ENCODE measurements around the gene IRS1. TPM values are rescaled to one million over a fixed set of nuclear protein-coding genes. Genes with fewer than 3 reads are reported as not detected.

IRS1 gene
- total RNA-seq, 1 donor from 2014 or later, result 3.2 TPM

DNA sequence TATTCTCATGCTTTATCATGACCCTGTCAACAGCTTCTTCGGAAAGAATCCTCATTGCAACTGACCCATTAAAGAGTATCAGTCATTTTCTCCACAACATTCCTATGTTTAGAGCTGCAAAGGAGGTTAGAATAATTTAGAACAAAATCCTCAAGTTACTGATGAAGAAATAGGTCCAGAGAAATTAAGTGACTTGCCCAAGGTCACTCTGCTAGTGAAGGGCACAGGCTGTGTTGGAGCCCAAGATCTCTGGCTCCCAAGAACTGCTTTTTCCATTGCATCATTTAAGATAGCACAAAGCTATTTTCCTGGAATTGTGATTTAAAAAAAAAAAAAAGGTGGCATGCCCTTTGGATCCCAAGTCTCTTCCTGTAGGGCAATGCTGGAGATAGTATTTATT is 9.6 kb downstream of the IRS1 start:
- Mint-ChIP-seq H3K36me3 (ENCODE audit: low read depth) (peaks cover 4% of the 10 kb centered on the region), H3K4me1 (peaks cover 34% of the 10 kb centered on the region), H3K27me3 (no peaks in the 10 kb centered on the region), H3K27ac (peak overlapping the region; percentile 46), H3K4me3 (peak overlapping the region; percentile 24), H3K9me3 (no peaks in the 10 kb centered on the region)
- CTCF ChIA-PET, result interaction anchor here (0.9 to 4.6 kb wide), 4 partner anchors 9 to 901 kb away, joined by 3 to 21 read pairs (median 4); partner anchors contain the start of gene IRS1
- ATAC-seq (ENCODE audit: low read depth), result no peak
- no peak for DNase-seq
- intact Hi-C loops (cut with micrococcal nuclease), result loop anchor here (5.0 kb wide), 2 partner anchors 1833 to 1848 kb away; no protein-coding TSS in a partner anchor
- no peak for TF ChIP-seq CTCF (IDR thresholded peaks at IDR 0.05)
- POLR2A ChIA-PET, result interaction anchor here (0.6 to 4.7 kb wide), 8 partner anchors 9 to 1017 kb away, joined by 3 to 31 read pairs (median 5); partner anchors contain the start of genes IRS1 and RHBDD1

DNA sequence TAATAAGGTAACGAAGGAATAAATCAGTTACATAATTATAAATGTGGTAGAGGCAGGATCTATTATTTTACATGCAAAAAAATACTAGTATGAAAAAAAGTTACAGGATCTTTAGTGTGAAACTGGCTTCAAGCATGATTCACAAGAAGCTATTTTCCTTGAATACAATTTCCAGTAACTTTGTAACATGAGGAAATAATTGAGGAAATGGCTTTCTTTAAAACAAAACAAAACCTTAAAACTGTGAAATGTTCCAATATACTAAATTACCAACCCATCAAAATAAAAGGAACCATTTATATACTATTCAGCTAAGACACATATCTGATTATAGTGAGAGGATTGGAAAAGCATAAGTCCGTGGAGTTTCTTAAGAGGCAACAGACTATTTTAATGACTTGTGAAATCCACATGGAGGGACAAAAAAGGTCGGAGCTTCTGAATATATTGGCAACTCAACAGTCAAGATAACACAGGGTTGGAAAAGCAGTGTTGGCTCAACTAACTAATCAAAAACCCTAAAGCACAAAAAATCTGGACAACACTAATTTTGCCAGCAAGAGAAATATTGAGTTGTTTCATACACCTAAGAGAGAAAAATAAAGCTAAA is 10.6 kb downstream of the IRS1 start:
- ChIA-PET POLR2A (interaction anchor here (0.8 to 4.7 kb wide), 5 partner anchors 10 to 116 kb away, joined by 3 to 31 read pairs (median 7); partner anchors contain the start of genes IRS1 and RHBDD1), CTCF (interaction anchor here (4.6 kb wide), 1 partner anchor 11 kb away, joined by 21 read pairs; the partner anchor contains the start of gene IRS1)
- ATAC-seq (ENCODE audit: low read depth) (no peak), DNase-seq (no peak)
- Mint-ChIP-seq H3K9me3 (no peaks in the 10 kb centered on the region), H3K36me3 (ENCODE audit: low read depth) (peaks cover 4% of the 10 kb centered on the region), H3K4me3 (no peak overlapping the region), H3K4me1 (peaks cover 25% of the 10 kb centered on the region), H3K27ac (no peak overlapping the region), H3K27me3 (no peaks in the 10 kb centered on the region)
- intact Hi-C loops (cut with micrococcal nuclease), result no loop called here
- no peak for TF ChIP-seq CTCF (IDR thresholded peaks at IDR 0.05)

GRCh38 chr2:226788064-226788463 is 11.6 kb downstream of the IRS1 start:
- intact Hi-C loops (cut with micrococcal nuclease), result no loop called here
- TF ChIP-seq CTCF (IDR thresholded peaks at IDR 0.05), result no peak
- H3K36me3 Mint-ChIP-seq (ENCODE audit: low read depth), result peaks cover 4% of the 10 kb centered on the region
- no peak for DNase-seq
- no peaks in the 10 kb centered on the region for H3K9me3 Mint-ChIP-seq
- H3K4me3 Mint-ChIP-seq, result no peak overlapping the region
- peaks cover 19% of the 10 kb centered on the region for H3K4me1 Mint-ChIP-seq
- H3K27ac Mint-ChIP-seq, result no peak overlapping the region
- ChIA-PET CTCF (interaction anchor here (4.6 kb wide), 1 partner anchor 11 kb away, joined by 21 read pairs; the partner anchor contains the start of gene IRS1), POLR2A (interaction anchor here (0.8 to 1.5 kb wide), 2 partner anchors 11 to 15 kb away, joined by 7 read pairs; no protein-coding TSS in a partner anchor)
- no peak for ATAC-seq (ENCODE audit: low read depth)
- no peaks in the 10 kb centered on the region for H3K27me3 Mint-ChIP-seq

GRCh38 chr2:226783885-226784284 is 15.7 kb downstream of the IRS1 start:
- ChIA-PET POLR2A (no interaction called here), CTCF (no interaction called here)
- Mint-ChIP-seq H3K4me3 (no peak overlapping the region), H3K36me3 (ENCODE audit: low read depth) (no peaks in the 10 kb centered on the region), H3K4me1 (peaks cover 2% of the 10 kb centered on the region), H3K9me3 (no peaks in the 10 kb centered on the region), H3K27ac (no peak overlapping the region), H3K27me3 (no peaks in the 10 kb centered on the region)
- DNase-seq, result no peak
- intact Hi-C loops (cut with micrococcal nuclease), result no loop called here
- ATAC-seq (ENCODE audit: low read depth), result no peak
- TF ChIP-seq CTCF (IDR thresholded peaks at IDR 0.05), result no peak

- no peak overlapping the region for H3K4me3 Mint-ChIP-seq
- POLR2A ChIA-PET, result no interaction called here
- intact Hi-C loops (cut with micrococcal nuclease), result no loop called here
- no peak for DNase-seq
- H3K27ac Mint-ChIP-seq, result no peak overlapping the region
- peaks cover 12% of the 10 kb centered on the region for H3K4me1 Mint-ChIP-seq
- H3K9me3 Mint-ChIP-seq, result peaks cover 3% of the 10 kb centered on the region
- CTCF ChIA-PET, result no interaction called here
- no peak for TF ChIP-seq CTCF (IDR thresholded peaks at IDR 0.05)
- no peaks in the 10 kb centered on the region for H3K27me3 Mint-ChIP-seq
- no peaks in the 10 kb centered on the region for H3K36me3 Mint-ChIP-seq (ENCODE audit: low read depth)
- ATAC-seq (ENCODE audit: low read depth), result no peak
Measured at GRCh38 chr2:226782092-226782713, 17.4 kb downstream of the IRS1 start.
